AG04450 (cell line): ENCODE measurements around the gene CX3CL1. TPM values are rescaled to one million over a fixed set of nuclear protein-coding genes. Genes with fewer than 3 reads are reported as not detected.

Experiments
- CTCF ChIA-PET: fragments of 300-600, 350-600 bp; formaldehyde crosslinking; extraction: SDS; loops from one replicate; lab custom pipeline; 2022; ENCODE audit warnings: antibody characterized with exemption, inconsistent platforms; lab: Charles Lee
- POLR2A ChIA-PET: fragments of 350-600 bp; formaldehyde crosslinking; extraction: SDS; loops from one replicate; lab custom pipeline; 2021; ENCODE audit warnings: antibody characterized with exemption, inconsistent platforms; lab: Yijun Ruan, JAX
- DNase-seq: peaks from one replicate; pipeline ENCODE4 v3.0.0-alpha.2; 2011; ENCODE audit warnings: low read depth, low spot score
- H3K27ac ChIP-seq: one replicate; pipeline ENCODE4 v1.5.1; 2012; ENCODE audit warnings: low read depth, low read length, control low read depth
- H3K27me3 ChIP-seq: one replicate; pipeline ENCODE4 v1.6.0; 2012; ENCODE audit warnings: low read length; ENCODE audit not compliant: control insufficient read depth, insufficient read depth
- H3K4me3 ChIP-seq: 2 replicates; pipeline ENCODE4 v1.5.1; 2011; ENCODE audit warnings: mild to moderate bottlenecking, low read depth, low read length, control low read depth
- H3K9me3 ChIP-seq: 2 replicates; pipeline ENCODE4 v1.5.1; 2012; ENCODE audit warnings: low read length; ENCODE audit not compliant: control insufficient read depth, insufficient read depth
- CTCF ChIP-seq: IDR thresholded peaks from 2 replicates; pipeline ENCODE4 v1.5.1; 2011; ENCODE audit warnings: low read depth, low read length, control low read depth, inconsistent platforms
- polyA plus RNA-seq: library from polyadenylated mRNA; depleted of rRNA; stranded (reverse); fragments of >200 nt; gene quantifications from 2 replicates; pipeline ENCODE4 v1.2.3, GENCODE V29; 2011

Gene CX3CL1
- polyA plus RNA-seq, 1 experiment, result 0.48 TPM

- Histone ChIP-seq H3K27me3 (peaks cover 6% of the 10 kb centered on the region), H3K9me3 (no peaks in the 10 kb centered on the region; the same call in 1 of the 2 replicates), H3K4me3 (no peak overlapping the region), H3K27ac (no peak overlapping the region)
- TF ChIP-seq CTCF, result no peak
- ChIA-PET POLR2A (no interaction called here), CTCF (interaction anchor here (0.6 to 10.1 kb wide), 22 partner anchors 11 to 174 kb away, joined by 3 to 286 read pairs (median 4); partner anchors contain the start of genes ARL2BP, CCL17, CIAPIN1 and COQ9)
- DNase-seq, result no peak
Measured at GRCh38 chr16:57419506-57419905, 47.2 kb downstream of the CX3CL1 start.

DNA sequence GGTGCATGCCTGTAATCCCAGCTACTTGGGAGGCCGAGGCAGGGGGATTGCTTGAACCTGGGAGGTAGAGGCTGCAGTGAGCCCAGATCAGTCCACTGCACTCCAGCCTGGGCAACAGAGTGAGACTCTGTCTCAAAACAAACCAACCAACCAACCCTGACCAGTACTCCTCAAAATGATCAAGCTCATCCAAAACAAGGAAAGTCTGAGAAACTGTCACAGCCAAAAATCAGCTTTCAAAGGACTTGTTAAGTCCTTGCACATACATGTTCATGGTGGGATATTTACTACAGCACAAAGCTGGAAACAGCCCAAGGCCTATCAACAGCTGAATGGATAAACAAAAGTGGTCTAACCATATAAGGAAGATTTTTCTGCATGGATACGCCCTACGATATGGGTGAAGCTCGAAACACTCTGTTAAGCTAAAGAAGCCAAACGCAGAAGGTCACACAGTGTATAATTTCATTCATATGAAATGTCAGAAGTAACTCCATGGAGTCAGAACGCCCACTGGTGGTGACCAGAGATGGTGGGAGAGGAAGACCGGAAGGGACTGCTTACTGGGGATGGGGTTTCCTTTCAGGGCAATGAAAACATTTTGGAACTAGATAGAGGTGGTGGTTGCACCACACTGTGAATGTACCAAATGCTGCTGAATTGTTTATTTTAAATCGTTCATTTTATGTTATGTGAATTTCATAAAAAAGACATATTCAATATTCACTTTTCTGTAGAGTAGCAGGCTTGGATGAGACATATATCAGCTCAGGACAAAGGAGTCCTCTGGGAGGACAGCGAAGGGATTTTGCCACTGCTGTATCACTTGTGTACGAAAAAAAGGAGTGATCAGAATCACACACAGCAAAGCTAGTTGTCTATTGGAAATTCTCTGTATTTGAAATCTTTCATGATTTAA is 50.0 kb downstream of the CX3CL1 start:
- Histone ChIP-seq H3K27me3 (no peaks in the 10 kb centered on the region), H3K27ac (no peak overlapping the region), H3K9me3 (no peaks in the 10 kb centered on the region), H3K4me3 (no peak overlapping the region)
- peak; percentile 39 for DNase-seq
- ChIA-PET POLR2A (interaction anchor here (0.6 to 0.9 kb wide), 2 partner anchors 120 to 177 kb away, joined by 3 read pairs; partner anchors contain the start of gene ARL2BP), CTCF (interaction anchor here (0.6 to 10.1 kb wide), 15 partner anchors 9 to 338 kb away, joined by 3 to 286 read pairs (median 4); partner anchors contain the start of genes CPNE2 and POLR2C)
- peak; percentile 86 for TF ChIP-seq CTCF

DNA sequence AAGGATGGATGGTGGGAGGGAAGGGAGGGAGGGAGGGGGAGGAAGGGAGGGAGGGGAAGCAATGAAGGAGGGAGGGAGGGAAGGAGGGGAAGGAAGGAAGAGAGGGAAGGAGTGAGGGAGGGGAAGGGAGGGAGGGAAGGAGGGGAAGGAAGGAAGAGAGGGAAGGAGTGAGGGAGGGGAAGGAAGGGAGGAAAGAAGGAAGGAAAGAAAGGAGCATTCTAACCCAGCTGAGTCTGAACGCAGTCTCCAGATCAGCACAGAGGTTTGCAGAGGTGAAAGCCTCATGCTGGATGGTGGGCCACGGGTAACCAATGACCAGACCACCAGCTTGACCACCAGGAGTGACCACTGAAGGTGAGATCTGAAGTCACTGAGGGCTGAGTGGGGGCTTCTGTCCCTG is 50.9 kb downstream of the CX3CL1 start:
- no peak for TF ChIP-seq CTCF
- ChIA-PET POLR2A (interaction anchor here (0.9 kb wide), 1 partner anchor 178 kb away, joined by 3 read pairs; the partner anchor contains the start of gene ARL2BP), CTCF (interaction anchor here (0.7 to 10.1 kb wide), 8 partner anchors 9 to 339 kb away, joined by 4 to 286 read pairs (median 10); partner anchors contain the start of gene CPNE2)
- Histone ChIP-seq H3K9me3 (no peaks in the 10 kb centered on the region), H3K27ac (no peak overlapping the region), H3K27me3 (no peaks in the 10 kb centered on the region), H3K4me3 (no peak overlapping the region)
- no peak for DNase-seq

- CTCF ChIA-PET, result interaction anchor here (1.1 to 10.1 kb wide), 3 partner anchors 94 to 333 kb away, joined by 3 to 286 read pairs (median 29); partner anchors contain the start of gene CPNE2
- H3K27me3 ChIP-seq, result no peaks in the 10 kb centered on the region
- H3K27ac ChIP-seq, result no peak overlapping the region
- H3K4me3 ChIP-seq, result no peak overlapping the region
- no peaks in the 10 kb centered on the region for H3K9me3 ChIP-seq
- no peak for DNase-seq
- POLR2A ChIA-PET, result interaction anchor here (0.8 kb wide), 1 partner anchor 15 kb away, joined by 6 read pairs; no protein-coding TSS in a partner anchor
- TF ChIP-seq CTCF, result no peak
Measured at GRCh38 chr16:57424583-57424982, 52.3 kb downstream of the CX3CL1 start.

DNA sequence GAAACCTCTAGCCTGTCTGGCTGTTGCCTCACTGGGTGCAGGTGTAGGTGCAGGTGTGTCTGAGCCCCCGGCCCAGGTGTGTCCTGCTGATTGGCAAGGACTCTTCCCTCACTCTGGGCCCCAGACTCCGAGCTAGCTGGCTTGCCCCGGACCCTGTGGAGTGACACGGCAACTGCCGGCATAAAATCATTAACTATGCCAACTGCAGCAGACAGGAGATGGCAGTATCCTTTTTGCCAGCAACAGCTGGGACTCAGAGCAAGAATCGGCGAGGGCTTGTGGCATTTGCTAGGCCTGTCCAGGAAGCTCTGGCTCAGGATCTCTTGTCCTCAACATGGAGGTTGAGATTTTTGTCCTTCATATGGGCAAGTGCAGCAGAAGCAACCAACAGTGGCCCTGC is 54.1 kb downstream of the CX3CL1 start:
- H3K4me3 ChIP-seq, result no peak overlapping the region
- ChIA-PET CTCF (interaction anchor here (1.5 kb wide), 1 partner anchor 8 kb away, joined by 6 read pairs; no protein-coding TSS in a partner anchor), POLR2A (no interaction called here)
- H3K27ac ChIP-seq, result no peak overlapping the region
- no peak for DNase-seq
- TF ChIP-seq CTCF, result no peak
- no peaks in the 10 kb centered on the region for H3K27me3 ChIP-seq
- no peaks in the 10 kb centered on the region for H3K9me3 ChIP-seq
